ENCODE data around the gene NEB.
A peak's percentile ranks its signal among the peaks of the same experiment; 100 is the strongest.

The NEB gene

GRCh38 chr2:151733771-151734672 is at the start of gene NEB:
TSS of gene NEB (minus strand) at chr2:151734476. CDS start at chr2:151733156, 1,320 bp downstream.
- no peak for DNase-seq (ENCODE audit: low read depth)

DNA sequence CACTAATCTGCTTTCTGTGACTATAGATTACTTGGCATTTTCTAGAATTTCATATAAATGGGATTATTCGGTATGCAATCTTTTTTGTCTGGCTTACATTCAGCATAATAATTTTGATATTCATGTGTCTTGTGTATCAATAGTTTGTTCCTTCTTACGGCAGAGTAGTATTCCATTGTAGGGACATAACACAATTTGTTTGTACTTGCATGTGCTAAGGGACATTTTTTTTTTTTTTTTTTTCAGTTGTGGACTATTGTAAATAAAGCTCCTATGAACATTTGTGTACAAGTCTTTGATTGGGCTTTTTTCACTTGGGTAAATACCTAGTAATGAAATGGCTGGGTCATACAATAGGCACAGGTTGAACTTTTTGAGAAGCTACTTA is 48.9 kb upstream of the NEB start:
- no peak for DNase-seq (ENCODE audit: low read depth)

DNA sequence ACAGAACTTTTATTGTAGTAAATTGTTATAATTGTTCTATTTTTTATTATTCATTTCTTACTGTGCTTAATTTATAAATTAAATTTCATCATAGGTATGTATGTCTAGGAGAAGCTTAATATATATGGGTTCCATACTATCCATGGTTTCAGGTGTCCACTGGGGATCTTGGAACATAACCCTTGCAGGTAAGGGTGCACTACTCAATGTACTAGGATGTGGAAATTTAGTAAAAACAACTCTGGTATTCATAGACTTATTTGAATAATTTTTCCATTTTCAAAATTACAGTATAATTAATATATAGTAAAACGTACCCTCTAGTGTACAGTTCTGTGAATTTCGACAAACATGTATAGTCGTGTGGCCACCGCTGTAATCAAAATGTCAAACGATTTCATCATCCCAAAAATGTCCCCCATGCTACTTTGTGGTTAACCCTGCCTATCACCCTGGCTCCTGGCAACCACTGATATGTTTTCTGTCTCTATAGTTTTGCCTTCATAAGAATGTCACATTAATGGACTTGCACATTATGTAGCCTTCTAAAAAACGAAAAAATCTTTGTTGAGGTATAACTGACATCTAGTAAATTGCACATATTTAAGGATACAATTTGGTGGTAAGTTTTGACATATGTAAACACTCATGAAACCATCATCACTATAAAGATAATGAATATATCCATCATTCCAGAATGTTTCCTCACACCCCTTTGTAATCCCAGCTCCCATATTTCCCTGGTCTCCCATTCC is 48.3 kb upstream of the NEB start:
- no peak for DNase-seq (ENCODE audit: low read depth)

DNA sequence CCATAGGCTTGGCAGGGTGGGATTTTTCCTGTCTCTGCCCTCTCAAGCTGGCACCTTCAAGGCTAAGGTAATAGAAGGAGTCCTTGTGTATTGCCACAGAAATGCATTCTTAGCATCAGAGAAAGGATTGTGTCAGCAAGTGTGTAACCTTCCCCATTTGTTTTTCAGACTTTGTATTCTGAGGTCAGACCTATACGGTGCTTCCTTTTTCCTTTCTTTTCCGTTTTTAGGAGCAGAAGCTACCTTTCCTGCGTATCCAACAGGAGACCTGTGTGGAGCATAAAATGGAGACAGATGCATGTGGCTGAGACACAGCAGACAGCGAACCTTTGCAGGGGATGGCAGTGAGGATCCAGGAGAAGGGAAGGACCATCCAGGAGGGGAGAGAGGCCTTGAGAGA is 47.4 kb upstream of the NEB start:
- DNase-seq (ENCODE audit: low read depth), result no peak

DNA sequence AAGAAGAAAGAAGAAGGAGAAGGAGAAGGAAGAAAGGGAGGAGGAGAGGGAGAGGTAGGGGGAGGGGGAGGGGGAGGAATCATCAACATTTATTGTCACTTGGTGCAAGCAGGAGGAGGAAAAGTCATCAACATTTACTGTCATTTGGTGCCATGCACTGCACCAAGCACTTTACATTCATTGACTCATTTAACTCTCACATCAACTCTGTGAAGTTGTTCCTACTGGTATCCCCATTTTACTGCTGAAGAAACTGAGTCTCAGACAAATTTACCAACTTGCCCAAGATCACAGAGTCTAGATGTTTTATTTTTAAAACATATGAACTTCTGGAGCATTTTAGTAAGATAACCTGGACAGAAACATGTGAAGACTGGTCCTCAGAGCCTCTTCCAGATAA is 46.7 kb upstream of the NEB start:
- no peak for DNase-seq (ENCODE audit: low read depth)

- DNase-seq (ENCODE audit: low read depth), result no peak
These were observed 43.7 kb upstream of the NEB start for GRCh38 chr2:151777935-151778334.

DNA sequence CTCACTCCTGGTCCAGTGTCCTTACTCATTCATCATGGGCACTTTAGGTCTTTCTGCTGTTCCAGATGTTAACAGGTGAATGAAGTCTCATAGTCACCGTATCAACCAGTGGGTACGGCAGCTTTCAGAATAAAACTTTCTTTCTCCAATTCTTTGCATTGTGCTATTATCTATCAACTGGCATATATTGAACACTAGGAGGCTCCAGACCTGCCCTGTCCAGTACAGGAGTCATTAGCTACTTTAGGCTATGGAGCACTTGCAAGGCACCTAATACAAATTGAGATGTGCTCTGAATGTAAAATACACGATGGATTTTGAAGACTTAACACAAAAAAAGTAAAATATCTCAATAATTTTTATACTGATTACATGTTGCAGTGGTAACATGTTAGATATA is 43.2 kb upstream of the NEB start:
- DNase-seq (ENCODE audit: low read depth), result no peak

DNA sequence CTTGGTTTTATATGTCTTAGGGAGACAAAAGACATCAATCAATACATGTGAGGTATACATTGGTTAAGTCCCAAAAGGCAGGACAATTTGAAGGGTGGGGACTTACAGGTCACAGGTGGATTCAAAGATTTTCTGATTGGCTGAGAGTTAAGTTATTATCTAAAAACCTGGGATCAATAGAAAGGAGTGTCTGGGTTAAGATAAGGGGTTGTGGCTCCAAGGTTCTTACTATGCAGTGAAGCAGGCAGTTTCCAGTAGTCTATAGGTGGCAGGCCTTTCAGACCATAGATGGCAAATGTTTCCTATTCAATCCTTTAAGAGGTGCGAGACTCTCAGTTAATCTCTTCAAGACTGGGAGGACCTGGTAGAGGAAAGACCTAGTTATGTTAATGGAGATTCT is 42.1 kb upstream of the NEB start:
- DNase-seq (ENCODE audit: low read depth), result no peak

GRCh38 chr2:151775057-151775740 is 40.9 kb upstream of the NEB start:
- no peak for DNase-seq (ENCODE audit: low read depth)

GRCh38 chr2:151774506-151774905 is 40.2 kb upstream of the NEB start:
- DNase-seq (ENCODE audit: low read depth), result peak; percentile 12

GRCh38 chr2:151771599-151772358 is 37.5 kb upstream of the NEB start:
- DNase-seq (ENCODE audit: low read depth), result no peak

DNA sequence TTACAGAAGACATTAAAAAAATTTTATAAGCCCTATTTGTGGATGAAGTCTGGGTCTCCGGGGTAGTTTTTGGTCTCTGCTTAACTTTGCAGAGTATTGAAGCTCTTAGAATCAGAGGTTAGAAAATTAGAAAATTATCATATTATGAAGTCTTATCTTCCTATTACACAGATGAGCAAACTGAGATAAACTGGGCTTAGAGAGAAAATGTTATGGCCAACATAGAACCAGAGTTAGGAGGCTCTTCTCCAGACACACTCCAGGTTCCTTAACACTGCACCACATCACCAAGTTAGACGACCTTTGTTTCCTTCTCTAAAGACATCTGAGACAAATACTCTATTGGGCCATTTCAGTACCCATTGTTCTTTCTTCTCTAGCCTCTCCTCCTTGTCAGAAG is 36.7 kb upstream of the NEB start:
- DNase-seq (ENCODE audit: low read depth), result no peak

DNA sequence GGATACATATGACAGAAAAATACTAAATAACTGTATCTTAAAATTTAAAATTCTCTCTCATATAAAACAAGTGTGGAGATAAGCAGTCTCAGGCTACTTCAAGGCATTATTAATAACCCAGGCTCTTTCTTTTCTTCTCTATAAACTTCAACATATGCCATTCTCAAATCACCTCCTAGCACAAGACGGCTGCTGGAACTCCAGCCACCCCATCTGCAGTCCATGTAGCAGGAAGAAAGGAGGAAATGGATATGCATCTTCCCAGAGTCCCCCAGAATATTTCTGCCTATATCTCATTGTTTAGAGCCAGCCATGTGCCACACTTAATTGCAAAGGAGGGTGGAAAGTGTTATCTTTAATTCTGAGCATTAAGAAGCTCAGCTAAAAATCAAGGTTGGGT is 35.3 kb upstream of the NEB start:
- no peak for DNase-seq (ENCODE audit: low read depth)

GRCh38 chr2:151767536-151767935 is 33.3 kb upstream of the NEB start:
- DNase-seq (ENCODE audit: low read depth), result no peak

DNA sequence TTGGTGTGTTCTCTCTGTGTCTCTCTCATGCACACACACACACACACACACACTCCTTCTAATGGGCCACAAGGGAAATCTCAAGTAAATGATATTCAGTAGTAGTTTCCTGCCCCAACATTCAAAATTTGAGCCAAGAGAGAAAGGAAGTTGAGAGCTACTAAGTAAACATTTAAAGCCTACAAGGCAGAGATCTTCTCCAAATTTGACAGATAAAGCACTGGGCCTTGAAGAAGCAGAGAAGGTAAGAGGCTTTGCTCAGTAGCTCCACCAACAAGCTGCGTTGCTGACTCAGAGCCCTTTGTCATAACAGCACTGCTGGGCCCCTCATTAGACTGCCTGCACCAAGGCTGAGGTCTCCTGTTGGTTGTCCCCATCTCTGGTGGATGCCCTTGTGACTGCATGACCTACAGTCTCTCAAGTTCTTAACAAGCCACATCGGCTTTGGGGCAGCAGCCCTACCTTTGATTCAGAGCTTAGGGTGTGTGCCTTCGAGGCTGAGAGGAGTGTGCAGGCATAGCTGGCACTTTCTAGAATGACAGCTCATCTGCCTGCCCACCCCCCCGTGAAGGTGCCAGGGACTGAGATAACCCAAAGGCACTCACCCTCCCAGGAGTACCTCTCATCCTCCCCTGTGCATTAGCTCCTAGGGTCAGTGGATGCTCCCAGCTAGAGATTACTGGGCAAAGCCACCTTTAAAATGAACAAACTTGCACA is 32.3 kb upstream of the NEB start:
- no peak for DNase-seq (ENCODE audit: low read depth)

- no peak for DNase-seq (ENCODE audit: low read depth)
These were observed 31.6 kb upstream of the NEB start for GRCh38 chr2:151765760-151766410.

GRCh38 chr2:151762694-151763093 is 28.4 kb upstream of the NEB start:
- DNase-seq (ENCODE audit: low read depth), result no peak

DNA sequence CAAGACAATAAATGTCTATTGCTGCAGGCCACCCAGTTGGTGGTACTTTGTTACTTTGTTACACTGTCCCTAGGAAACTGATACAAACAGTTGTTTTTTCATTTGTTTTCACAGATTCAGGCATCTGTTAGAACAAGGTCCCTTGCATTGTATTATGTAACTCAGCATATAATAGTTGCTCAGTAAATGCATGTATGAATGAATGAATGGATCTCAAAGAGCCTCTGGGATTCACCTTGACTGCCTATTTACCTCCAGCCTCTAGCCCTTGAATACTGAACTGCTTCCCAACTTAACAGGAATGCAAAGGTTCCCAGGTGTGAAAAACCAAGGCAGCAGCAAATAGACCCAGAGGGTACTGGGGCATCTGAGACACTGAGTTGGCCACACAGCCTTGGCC is 27.4 kb upstream of the NEB start:
- DNase-seq (ENCODE audit: low read depth), result no peak

DNA sequence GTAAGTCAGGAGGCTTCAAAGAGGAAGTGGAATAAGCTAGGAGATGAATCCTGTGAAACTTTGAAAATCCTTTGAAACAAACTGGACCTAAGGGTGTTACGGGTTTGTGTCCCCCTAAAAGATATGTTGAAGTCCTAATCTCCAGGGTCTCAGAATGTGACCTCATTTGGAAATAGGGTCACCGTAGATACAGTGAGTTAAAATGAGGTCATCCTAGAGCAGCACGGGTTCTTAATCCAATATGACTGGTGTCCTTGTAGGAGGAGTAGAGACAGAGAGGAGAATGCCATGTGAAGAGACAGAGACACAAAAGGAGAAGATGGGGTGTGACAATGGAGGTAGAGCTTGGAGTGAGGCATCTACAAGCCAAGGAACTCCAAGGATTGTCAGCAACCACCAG is 26.9 kb upstream of the NEB start:
- DNase-seq (ENCODE audit: low read depth), result no peak

GRCh38 chr2:151760139-151760650 is 25.9 kb upstream of the NEB start:
- DNase-seq (ENCODE audit: low read depth), result no peak

- no peak for DNase-seq (ENCODE audit: low read depth)
These were observed 24.5 kb upstream of the NEB start for GRCh38 chr2:151758744-151759143.

Data from HS-27A (cell line).